Neuron (in vitro differentiated cells): ENCODE measurements around the gene LY6G5C.
A peak's percentile ranks its signal among the peaks of the same experiment; 100 is the strongest.

Experiments
- H2AFZ ChIP-seq: one replicate; pipeline ENCODE4 v1.6.1; 2013; ENCODE audit warnings: low read depth, mild to moderate bottlenecking, inconsistent platforms, low read length, moderate library complexity
- H3K27me3 ChIP-seq: one replicate; pipeline ENCODE4 v1.6.1; 2013; ENCODE audit warnings: low read length; ENCODE audit not compliant: insufficient read depth
- H3K36me3 ChIP-seq: one replicate; pipeline ENCODE4 v1.6.1; 2013; ENCODE audit warnings: low read length; ENCODE audit not compliant: insufficient read depth
- H3K4me1 ChIP-seq: one replicate; pipeline ENCODE4 v1.6.1; 2013; ENCODE audit warnings: low read length; ENCODE audit not compliant: insufficient read depth
- H3K4me3 ChIP-seq: 2 replicates; pipeline ENCODE4 v1.5.1; 2013; ENCODE audit warnings: mild to moderate bottlenecking, low read length, moderate library complexity
- H3K9me3 ChIP-seq: one replicate; pipeline ENCODE4 v1.6.1; 2013; ENCODE audit warnings: low read length

The LY6G5C gene, protein sequence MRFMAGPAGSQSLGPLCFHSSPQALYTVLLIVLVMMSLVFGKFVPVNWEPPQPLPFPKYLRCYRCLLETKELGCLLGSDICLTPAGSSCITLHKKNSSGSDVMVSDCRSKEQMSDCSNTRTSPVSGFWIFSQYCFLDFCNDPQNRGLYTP

GRCh38 chr6:31680226-31681134, at the start of gene LY6G5C:
Gene LY6G5C (minus strand): TSS chr6:31681067. CDS start chr6:31680373, 694 bp downstream.
- no peak within 1 kb of the TSS for H3K4me3 ChIP-seq

GRCh38 chr6:31729979-31730630, 49.2 kb upstream of the LY6G5C start:
- H3K4me1 ChIP-seq = peaks cover 27% of the 10 kb centered on the region
- no peak overlapping the region for H2AFZ ChIP-seq
- H3K4me3 ChIP-seq = peak overlapping the region; percentile 87
- H3K36me3 ChIP-seq = peaks cover 59% of the 10 kb centered on the region
- H3K27me3 ChIP-seq = no peaks in the 10 kb centered on the region
- no peaks in the 10 kb centered on the region for H3K9me3 ChIP-seq

More at GRCh38 chr6:31680226-31681134, at the start of gene LY6G5C:
- peaks cover 3% of the 10 kb centered on the region for H3K9me3 ChIP-seq
- H3K4me1 ChIP-seq = peaks cover 2% of the 10 kb centered on the region
- H2AFZ ChIP-seq = no peak within 1 kb of the TSS
- H3K36me3 ChIP-seq = peaks cover 17% of the 10 kb centered on the region
- H3K27me3 ChIP-seq = no peaks in the 10 kb centered on the region

DNA sequence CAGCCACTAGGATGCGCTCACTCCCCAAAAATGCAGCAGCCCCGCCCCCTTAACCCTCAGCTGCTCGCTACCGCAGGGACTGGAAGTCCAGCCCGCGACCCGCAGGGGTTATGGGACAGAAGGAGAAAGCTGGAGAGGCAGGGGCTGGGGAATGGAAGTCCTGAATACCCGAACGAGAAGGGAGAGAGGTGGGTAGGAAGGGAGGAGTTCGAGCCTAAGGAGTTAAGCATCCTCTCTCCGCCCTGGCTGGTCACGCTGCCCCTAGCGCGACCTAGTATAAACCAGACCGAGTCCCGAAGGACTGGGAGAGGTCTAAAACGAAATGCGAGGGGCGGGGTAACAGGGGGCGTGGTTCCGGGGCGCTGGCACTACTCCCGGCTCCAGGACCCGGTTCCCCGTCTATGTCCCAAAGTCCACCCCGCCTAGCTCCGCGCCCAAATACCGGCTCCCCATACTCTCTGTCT, 48.7 kb upstream of the LY6G5C start:
- H3K9me3 ChIP-seq = no peaks in the 10 kb centered on the region
- peaks cover 22% of the 10 kb centered on the region for H3K4me1 ChIP-seq
- H2AFZ ChIP-seq = no peak overlapping the region
- H3K4me3 ChIP-seq = peak overlapping the region; percentile 87
- no peaks in the 10 kb centered on the region for H3K27me3 ChIP-seq
- peaks cover 60% of the 10 kb centered on the region for H3K36me3 ChIP-seq

GRCh38 chr6:31728767-31729514, 48.1 kb upstream of the LY6G5C start, which contains the start of gene DDAH2:
Gene DDAH2 (minus strand): TSS chr6:31729299. CDS start chr6:31729161, 138 bp downstream.
- Histone ChIP-seq H3K27me3 (no peaks in the 10 kb centered on the region), H3K36me3 (peaks cover 58% of the 10 kb centered on the region), H3K4me1 (peaks cover 16% of the 10 kb centered on the region), H3K9me3 (no peaks in the 10 kb centered on the region), H3K4me3 (peak within 1 kb of the TSS; percentile 87), H2AFZ (no peak within 1 kb of the TSS)

DNA sequence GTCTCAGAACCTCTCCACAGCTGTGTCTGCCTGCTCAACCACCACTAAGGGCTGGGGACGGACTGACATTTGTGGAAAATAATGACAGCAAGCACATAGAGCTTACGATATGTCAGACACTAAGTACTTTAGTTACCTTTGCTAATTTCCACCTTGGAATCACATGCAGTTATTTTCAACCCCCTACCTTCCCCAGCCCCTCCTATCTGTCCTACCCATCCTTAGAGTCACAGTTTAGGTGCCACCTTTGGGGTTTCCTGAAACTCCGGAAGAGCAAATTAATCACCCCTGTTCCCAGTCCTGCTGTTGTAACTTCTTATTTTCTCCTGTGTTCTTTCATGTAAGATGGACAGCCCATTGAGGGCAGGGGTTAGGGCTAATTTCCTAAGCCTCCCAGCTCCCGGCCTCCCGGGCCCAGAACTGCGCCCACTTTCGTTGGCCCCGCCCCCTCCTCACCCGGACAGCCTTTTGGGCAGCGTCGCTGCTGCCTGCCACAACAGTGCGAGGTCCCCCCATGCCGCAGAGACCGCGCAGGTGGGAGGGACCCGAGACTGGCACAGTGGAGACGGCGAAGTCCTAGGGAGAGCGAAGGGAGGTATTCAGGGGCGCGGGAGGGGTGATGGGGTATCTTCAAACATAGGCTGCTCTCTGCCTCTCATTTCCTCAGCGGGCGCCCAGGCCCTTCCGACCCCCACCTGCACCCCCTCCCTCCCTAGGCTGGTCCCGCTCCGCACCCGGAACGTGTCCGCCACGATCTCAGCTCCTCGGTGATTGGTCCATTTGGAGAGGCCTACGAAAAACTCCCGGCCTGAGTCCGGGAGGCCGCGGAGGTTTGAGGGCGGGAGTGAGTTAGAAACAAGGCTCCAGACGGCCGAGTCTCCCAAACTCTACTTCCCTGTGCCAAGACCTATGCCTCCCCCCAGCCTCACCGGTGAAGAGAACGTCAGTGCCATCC, 47.1 kb upstream of the LY6G5C start:
- Histone ChIP-seq H3K4me1 (peaks cover 16% of the 10 kb centered on the region), H3K9me3 (no peaks in the 10 kb centered on the region), H3K36me3 (peaks cover 49% of the 10 kb centered on the region), H2AFZ (no peak overlapping the region), H3K4me3 (peak overlapping the region; percentile 87), H3K27me3 (no peaks in the 10 kb centered on the region)

DNA sequence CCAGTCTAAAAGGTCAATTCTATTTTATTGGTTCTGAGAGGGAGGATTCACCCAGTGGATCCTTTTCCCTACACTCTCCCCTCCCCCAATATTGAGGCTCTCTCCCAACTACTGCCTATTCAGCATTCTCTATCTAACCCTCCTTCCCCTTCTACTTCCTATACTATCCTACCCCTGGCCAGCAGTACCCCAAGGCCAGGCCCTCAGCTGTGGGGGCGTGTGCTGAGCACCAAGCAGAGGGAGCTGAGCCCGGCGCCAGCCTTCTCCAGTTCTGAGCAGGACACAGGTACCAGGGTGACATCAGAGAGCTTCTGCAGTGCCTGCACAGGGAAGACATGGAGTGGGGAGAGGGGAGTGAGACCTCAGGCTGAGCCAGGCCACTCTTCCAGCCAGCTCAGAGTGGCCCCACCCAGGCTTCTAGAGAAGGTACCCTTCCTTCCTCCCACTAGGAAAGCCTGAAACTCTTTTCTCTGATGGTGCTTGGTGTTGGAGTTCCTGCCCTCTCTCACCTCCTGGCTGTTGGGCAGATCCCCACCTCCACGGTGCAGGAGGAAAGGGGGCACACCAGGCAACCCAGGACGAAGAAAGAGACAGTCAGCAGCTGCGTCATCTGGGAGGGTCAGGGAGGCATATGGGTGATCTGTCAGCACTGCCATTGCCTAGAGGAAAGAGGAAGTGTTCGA, 46.3 kb upstream of the LY6G5C start:
- Histone ChIP-seq H3K36me3 (peaks cover 46% of the 10 kb centered on the region), H2AFZ (no peak overlapping the region), H3K4me1 (peaks cover 16% of the 10 kb centered on the region), H3K4me3 (no peak overlapping the region), H3K27me3 (no peaks in the 10 kb centered on the region), H3K9me3 (no peaks in the 10 kb centered on the region)

GRCh38 chr6:31725502-31726350, 44.9 kb upstream of the LY6G5C start:
- H3K27me3 ChIP-seq = no peaks in the 10 kb centered on the region
- no peaks in the 10 kb centered on the region for H3K9me3 ChIP-seq
- peaks cover 35% of the 10 kb centered on the region for H3K36me3 ChIP-seq

GRCh38 chr6:31723980-31724691, 43.3 kb upstream of the LY6G5C start:
- Histone ChIP-seq H3K36me3 (peaks cover 33% of the 10 kb centered on the region), H3K27me3 (no peaks in the 10 kb centered on the region), H3K4me3 (no peak overlapping the region), H3K4me1 (peaks cover 7% of the 10 kb centered on the region), H3K9me3 (no peaks in the 10 kb centered on the region), H2AFZ (no peak overlapping the region)

More at GRCh38 chr6:31725502-31726350, 44.9 kb upstream of the LY6G5C start:
- no peak overlapping the region for H2AFZ ChIP-seq
- no peak overlapping the region for H3K4me3 ChIP-seq
- peaks cover 13% of the 10 kb centered on the region for H3K4me1 ChIP-seq

DNA sequence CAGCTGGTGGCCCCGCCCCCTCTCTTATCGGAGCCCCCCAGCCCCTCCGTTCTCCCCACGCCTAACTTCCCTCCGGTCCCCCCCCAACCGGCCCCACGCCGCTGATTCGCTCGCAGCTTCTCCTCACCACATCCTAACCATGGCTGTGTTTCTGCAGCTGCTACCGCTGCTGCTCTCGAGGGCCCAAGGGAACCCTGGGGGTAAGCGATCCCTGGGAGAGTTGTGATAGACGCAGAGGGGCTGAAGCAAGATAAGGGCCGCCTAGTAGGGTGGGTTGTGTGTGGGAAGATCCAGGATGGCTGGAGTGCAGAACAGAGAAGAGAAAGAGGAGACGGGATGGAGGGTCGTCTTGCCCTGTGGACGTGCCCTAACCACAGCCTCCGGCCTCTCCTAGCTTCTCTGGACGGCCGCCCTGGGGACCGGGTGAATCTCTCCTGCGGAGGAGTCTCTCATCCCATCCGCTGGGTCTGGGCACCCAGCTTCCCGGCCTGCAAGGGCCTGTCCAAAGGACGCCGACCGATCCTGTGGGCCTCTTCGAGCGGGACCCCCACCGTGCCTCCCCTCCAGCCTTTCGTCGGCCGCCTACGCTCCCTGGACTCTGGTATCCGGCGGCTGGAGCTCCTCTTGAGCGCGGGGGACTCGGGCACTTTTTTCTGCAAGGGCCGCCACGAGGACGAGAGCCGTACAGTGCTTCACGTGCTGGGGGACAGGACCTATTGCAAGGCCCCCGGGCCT, 42.5 kb upstream of the LY6G5C start, which contains the start of gene MPIG6B:
Gene MPIG6B (plus strand): TSS at position 129 of the 735 bp plus-strand sequence. CDS start 11 bp downstream, at position 140.
- Histone ChIP-seq H3K9me3 (no peaks in the 10 kb centered on the region), H3K4me3 (no peak within 1 kb of the TSS), H3K36me3 (peaks cover 31% of the 10 kb centered on the region), H3K4me1 (no peaks in the 10 kb centered on the region), H3K27me3 (no peaks in the 10 kb centered on the region), H2AFZ (no peak within 1 kb of the TSS)

DNA sequence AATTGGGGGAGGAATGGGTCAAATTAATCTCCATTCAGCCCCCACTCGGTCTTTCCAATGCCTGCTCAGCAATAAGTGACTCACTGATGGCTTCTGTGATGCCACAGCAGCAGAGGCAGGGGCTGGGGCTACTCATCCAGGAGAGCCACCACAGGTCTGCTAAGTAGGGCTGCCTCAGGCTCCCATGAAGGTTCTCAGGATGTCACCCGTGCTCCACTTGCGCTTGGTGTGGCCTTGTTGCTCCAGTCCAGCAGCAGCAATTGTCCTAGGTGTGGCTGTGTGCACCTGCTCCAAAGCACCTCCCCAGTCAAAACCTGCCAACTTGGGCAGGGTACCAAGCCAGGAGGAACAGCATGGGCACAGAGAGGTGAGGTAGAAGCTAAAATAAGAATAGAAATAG, 41.3 kb upstream of the LY6G5C start:
- H3K36me3 ChIP-seq = peaks cover 19% of the 10 kb centered on the region
- H3K4me1 ChIP-seq = no peaks in the 10 kb centered on the region
- H3K9me3 ChIP-seq = no peaks in the 10 kb centered on the region
- H3K27me3 ChIP-seq = no peaks in the 10 kb centered on the region
- H3K4me3 ChIP-seq = no peak overlapping the region
- no peak overlapping the region for H2AFZ ChIP-seq
